OCI-LY1 (cell line): ENCODE measurements around the gene MARCHF6.

Source experiments
- H2AFZ ChIP-seq: fragments of 200-600 bp; sonication (generic), shearing (Covaris generic); 2 replicates; pipeline ENCODE4 v1.6.0; 2014; ENCODE audit warnings: antibody characterized with exemption, mild to moderate bottlenecking, low read length
- H3F3A ChIP-seq: fragments of 200-600 bp; sonication (generic), shearing (Covaris generic); 2 replicates; pipeline ENCODE4 v1.6.0; 2014; ENCODE audit warnings: mild to moderate bottlenecking, antibody characterized with exemption, low read length, moderate library complexity; ENCODE audit not compliant: insufficient read depth
- H3K27ac ChIP-seq: fragments of 200-600 bp; sonication (generic); 2 replicates; pipeline ENCODE4 v1.5.1; 2014; ENCODE audit warnings: low read length, mixed run types, mild to moderate bottlenecking, low read depth; ENCODE audit not compliant: poor library complexity, severe bottlenecking
- H3K27me3 ChIP-seq: fragments of 200-600 bp; sonication (generic); 2 replicates; pipeline ENCODE4 v1.6.0; 2014; ENCODE audit warnings: antibody characterized with exemption, mild to moderate bottlenecking, low read length, moderate library complexity; ENCODE audit not compliant: insufficient read depth
- H3K36me3 ChIP-seq: fragments of 200-600 bp; sonication (generic); 2 replicates; pipeline ENCODE4 v1.6.1; 2014; ENCODE audit warnings: mild to moderate bottlenecking, antibody characterized with exemption, low read length, moderate library complexity, mixed read lengths; ENCODE audit not compliant: insufficient read depth
- H3K4me1 ChIP-seq: fragments of 200-600 bp; sonication (generic); 2 replicates; pipeline ENCODE4 v1.5.1; 2014; ENCODE audit warnings: mild to moderate bottlenecking, low read length, moderate library complexity; ENCODE audit not compliant: insufficient read depth, severe bottlenecking
- H3K4me2 ChIP-seq: fragments of 200-600 bp; sonication (generic), shearing (Covaris generic); 2 replicates; pipeline ENCODE4 v1.6.1; 2014; ENCODE audit warnings: low read length
- H3K4me3 ChIP-seq: fragments of 200-600 bp; sonication (generic); 2 replicates; pipeline ENCODE4 v1.5.1; 2014; ENCODE audit warnings: low read length, low read depth, mild to moderate bottlenecking, mixed read lengths; ENCODE audit not compliant: poor library complexity, severe bottlenecking
- H3K79me2 ChIP-seq: fragments of 200-600 bp; shearing (Covaris generic); 2 replicates; pipeline ENCODE4 v1.6.1; 2016; ENCODE audit warnings: mixed run types, low read length, mixed read lengths; ENCODE audit not compliant: insufficient read depth
- H3K9ac ChIP-seq: fragments of 200-600 bp; sonication (generic), shearing (Covaris generic); 2 replicates; pipeline ENCODE4 v1.6.1; 2014; ENCODE audit warnings: mild to moderate bottlenecking, low read length, mixed read lengths
- H3K9me2 ChIP-seq: fragments of 200-600 bp; sonication (generic), shearing (Covaris generic); 2 replicates; pipeline ENCODE4 v1.6.1; 2014; ENCODE audit warnings: low read depth, mild to moderate bottlenecking, low read length, mixed read lengths
- H3K9me3 ChIP-seq: fragments of 200-600 bp; shearing (Covaris generic); 2 replicates; pipeline ENCODE4 v1.6.1; 2014; ENCODE audit warnings: low read length, mixed read lengths
- H4K20me1 ChIP-seq: fragments of 200-600 bp; sonication (generic), shearing (Covaris generic); 2 replicates; pipeline ENCODE4 v1.6.0; 2016; ENCODE audit warnings: mild to moderate bottlenecking, low read length; ENCODE audit not compliant: insufficient read depth
- CTCF ChIP-seq: fragments of 200-600 bp; sonication (generic), shearing (Covaris generic); IDR thresholded peaks from 2 replicates; pipeline ENCODE4 v1.5.1; 2017; ENCODE audit warnings: mild to moderate bottlenecking, antibody characterized with exemption, low read length, moderate library complexity, mixed read lengths
- EZH2 ChIP-seq: fragments of 200-600 bp; sonication (generic), shearing (Covaris generic); IDR thresholded peaks from 2 replicates; pipeline ENCODE4 v1.8.0; 2017; ENCODE audit warnings: borderline replicate concordance, mixed run types, mild to moderate bottlenecking, antibody characterized with exemption, low read length, moderate library complexity, mixed read lengths

Gene MARCHF6

GRCh38 chr5:10317825-10318682 is 35.4 kb upstream of the MARCHF6 start:
- Histone ChIP-seq H3K9me3 (no peaks in the 10 kb centered on the region), H3K36me3 (no peaks in the 10 kb centered on the region), H4K20me1 (no peaks in the 10 kb centered on the region), H3K27ac (no peak overlapping the region), H3F3A (no peaks in the 10 kb centered on the region), H3K4me3 (no peak overlapping the region), H3K9me2 (no peaks in the 10 kb centered on the region), H3K4me2 (no peak overlapping the region), H3K4me1 (no peaks in the 10 kb centered on the region), H2AFZ (no peak overlapping the region), H3K9ac (no peak overlapping the region), H3K79me2 (no peaks in the 10 kb centered on the region), H3K27me3 (no peaks in the 10 kb centered on the region)
- TF ChIP-seq CTCF (no peak), EZH2 (no peak)

- no peaks in the 10 kb centered on the region for H4K20me1 ChIP-seq
- no peak overlapping the region for H3K9ac ChIP-seq
- H3K79me2 ChIP-seq = no peaks in the 10 kb centered on the region
- TF ChIP-seq EZH2 (no peak), CTCF (no peak)
- H3K9me2 ChIP-seq = no peaks in the 10 kb centered on the region
- no peak overlapping the region for H3K4me2 ChIP-seq
- no peaks in the 10 kb centered on the region for H3F3A ChIP-seq
- no peaks in the 10 kb centered on the region for H3K27me3 ChIP-seq
- no peaks in the 10 kb centered on the region for H3K4me1 ChIP-seq
- H2AFZ ChIP-seq = no peak overlapping the region
- no peak overlapping the region for H3K4me3 ChIP-seq
- H3K9me3 ChIP-seq = no peaks in the 10 kb centered on the region
- H3K36me3 ChIP-seq = no peaks in the 10 kb centered on the region
- H3K27ac ChIP-seq = no peak overlapping the region
These were observed 34.2 kb upstream of the MARCHF6 start for GRCh38 chr5:10319202-10319851.

DNA sequence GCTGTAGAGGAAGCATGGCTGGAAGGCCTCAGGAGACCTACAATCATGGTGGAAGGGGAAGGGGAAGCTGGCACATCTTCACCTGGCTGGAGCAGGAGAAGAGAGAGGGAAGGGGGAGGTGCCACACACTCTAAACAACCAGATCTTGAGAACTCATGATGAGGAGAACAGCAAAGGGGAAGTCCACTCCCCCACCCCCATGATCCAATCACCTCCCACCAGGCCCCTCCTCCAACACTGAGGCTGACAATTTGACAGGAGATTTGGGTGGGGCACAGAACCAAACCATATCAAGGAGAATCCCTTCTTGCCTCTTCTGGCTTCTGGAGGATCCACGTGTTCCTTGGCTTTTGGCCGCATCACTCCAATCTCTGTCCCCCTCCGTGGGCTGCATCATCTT is 32.7 kb upstream of the MARCHF6 start:
- no peaks in the 10 kb centered on the region for H3F3A ChIP-seq
- no peaks in the 10 kb centered on the region for H3K9me3 ChIP-seq
- H3K27ac ChIP-seq = no peak overlapping the region
- H3K36me3 ChIP-seq = no peaks in the 10 kb centered on the region
- no peak overlapping the region for H2AFZ ChIP-seq
- no peak overlapping the region for H3K9ac ChIP-seq
- H3K9me2 ChIP-seq = no peaks in the 10 kb centered on the region
- H3K79me2 ChIP-seq = no peaks in the 10 kb centered on the region
- no peaks in the 10 kb centered on the region for H4K20me1 ChIP-seq
- TF ChIP-seq CTCF (no peak), EZH2 (no peak)
- H3K4me2 ChIP-seq = no peak overlapping the region
- no peaks in the 10 kb centered on the region for H3K4me1 ChIP-seq
- no peaks in the 10 kb centered on the region for H3K27me3 ChIP-seq
- no peak overlapping the region for H3K4me3 ChIP-seq
